ENCODE measurements around the gene NKX6-1.

- TF ChIP-seq CTCF (conservative IDR thresholded peaks at IDR 0.05 in 1 of 2, IDR thresholded peaks at IDR 0.05 in 1 of 2; ENCODE audit: low read depth in 1 of 2, low read length in 2 of 2) (no peak), EZH2 (IDR thresholded peaks at IDR 0.05; ENCODE audit: low read length, missing control alignments) (no peak)
These were observed 7.6 kb downstream of the NKX6-1 start for GRCh38 chr4:84491481-84491880.

All from fibroblast of lung (primary cell).